ENCODE measurements around the gene OCRL. TPM values are rescaled to one million over a fixed set of nuclear protein-coding genes. Genes with fewer than 3 reads are reported as not detected.

Gene OCRL
- total and polyA plus RNA-seq, 2 donors (not counting 1 experiment from before 2014, with no cell fraction given) = 4.6 to 10.6 TPM

- Histone ChIP-seq H3K9me3 (ENCODE audit: control extremely low read depth in 1 of 3, control insufficient read depth in 2 of 3, insufficient read depth in 1 of 3, low read length in 2 of 3) (peaks cover 0 to 5% (median 0%) of the 10 kb centered on the region in 3 donors), H3K4me3 (ENCODE audit: control extremely low read depth in 1 of 5, extremely low read depth in 1 of 5, insufficient read depth in 1 of 5, low read depth in 2 of 5, low read length in 4 of 5) (no peak overlapping the region), H3K4me1 (ENCODE audit: control insufficient read depth in 2 of 2, insufficient read depth in 2 of 2, low read length in 2 of 2) (peaks cover 0 to 5% of the 10 kb centered on the region in 2 donors), H4K20me1 (ENCODE audit: control insufficient read depth, insufficient read depth, low read length, poor library complexity, severe bottlenecking) (no peaks in the 10 kb centered on the region), H3K79me2 (ENCODE audit: control insufficient read depth, insufficient read depth, low read length) (no peaks in the 10 kb centered on the region), H3K27ac (ENCODE audit: low read length in 2 of 2) (no peak overlapping the region), H2AFZ (ENCODE audit: insufficient read depth, low read depth, low read length, poor library complexity, severe bottlenecking) (peak overlapping the region; percentile 70), H3K9ac (ENCODE audit: low read length) (no peak overlapping the region), H3K27me3 (replicated peaks in 1 of 4; ENCODE audit: control extremely low read depth in 1 of 4, control insufficient read depth in 3 of 4, insufficient read depth in 4 of 4, low read length in 3 of 4) (no peaks in the 10 kb centered on the region), H3K4me2 (replicated peaks; ENCODE audit: low read depth, low read length, poor library complexity, severe bottlenecking) (peak overlapping the region; percentile 17), H3K36me3 (replicated peaks in 1 of 2; ENCODE audit: control extremely low read depth in 1 of 2, control insufficient read depth in 1 of 2, extremely low read depth in 1 of 2, insufficient read depth in 2 of 2, low read length in 1 of 2) (no peaks in the 10 kb centered on the region)
- CTCF ChIA-PET = interaction anchor here (1.1 to 7.5 kb wide), 11 partner anchors 11 to 573 kb away, joined by 3 to 73 read pairs (median 4); no protein-coding TSS in a partner anchor
- 33% methylated on average over 1 of the region's 13 CpGs for WGBS (ENCODE audit: insufficient coverage)
- H3K4me1 Mint-ChIP-seq = peaks cover 2% of the 10 kb centered on the region
- peak; percentile 77 for DNase-seq
- no peak overlapping the region for H3K4me3 Mint-ChIP-seq
- POLR2A ChIA-PET = interaction anchor here (0.6 kb wide), 2 partner anchors 163 to 315 kb away, joined by 3 read pairs; no protein-coding TSS in a partner anchor
- peak; percentile 78 for TF ChIP-seq CTCF (IDR thresholded peaks at IDR 0.05)
- no peak for TF ChIP-seq EZH2 (IDR thresholded peaks at IDR 0.05; ENCODE audit: borderline replicate concordance, insufficient read depth, low read depth, low read length, poor library complexity, severe bottlenecking)
- H3K9me3 Mint-ChIP-seq (ENCODE audit: insufficient read depth) = no peaks in the 10 kb centered on the region
- intact Hi-C loops (cut with micrococcal nuclease) = loop anchor here (1.0 to 5.0 kb wide), 3 partner anchors 89 to 423 kb away; no protein-coding TSS in a partner anchor
- no peak overlapping the region for H3K27ac Mint-ChIP-seq
- ATAC-seq (ENCODE audit: low read depth) = peak; percentile 78
- no peaks in the 10 kb centered on the region for H3K27me3 Mint-ChIP-seq
Observed at GRCh38 chrX:129637217-129638109, 97.4 kb downstream of the OCRL start.

GRCh38 chrX:129638917-129639316 lies 98.9 kb downstream of the OCRL start:
- Mint-ChIP-seq H3K4me3 (no peak overlapping the region), H3K27me3 (no peaks in the 10 kb centered on the region), H3K27ac (no peak overlapping the region), H3K9me3 (ENCODE audit: insufficient read depth) (no peaks in the 10 kb centered on the region), H3K4me1 (peaks cover 2% of the 10 kb centered on the region)
- Histone ChIP-seq H3K27ac (ENCODE audit: low read length in 2 of 2) (no peak overlapping the region), H3K4me1 (ENCODE audit: control insufficient read depth in 2 of 2, insufficient read depth in 2 of 2, low read length in 2 of 2) (peaks cover 0 to 5% of the 10 kb centered on the region in 2 donors), H3K79me2 (ENCODE audit: control insufficient read depth, insufficient read depth, low read length) (no peaks in the 10 kb centered on the region), H3K27me3 (replicated peaks in 1 of 4; ENCODE audit: control extremely low read depth in 1 of 4, control insufficient read depth in 3 of 4, insufficient read depth in 4 of 4, low read length in 3 of 4) (no peaks in the 10 kb centered on the region), H3K4me3 (ENCODE audit: control extremely low read depth in 1 of 5, extremely low read depth in 1 of 5, insufficient read depth in 1 of 5, low read depth in 2 of 5, low read length in 4 of 5) (no peak overlapping the region), H2AFZ (ENCODE audit: insufficient read depth, low read depth, low read length, poor library complexity, severe bottlenecking) (no peak overlapping the region), H4K20me1 (ENCODE audit: control insufficient read depth, insufficient read depth, low read length, poor library complexity, severe bottlenecking) (no peaks in the 10 kb centered on the region), H3K36me3 (replicated peaks in 1 of 2; ENCODE audit: control extremely low read depth in 1 of 2, control insufficient read depth in 1 of 2, extremely low read depth in 1 of 2, insufficient read depth in 2 of 2, low read length in 1 of 2) (no peaks in the 10 kb centered on the region), H3K9ac (ENCODE audit: low read length) (no peak overlapping the region), H3K9me3 (ENCODE audit: control extremely low read depth in 1 of 3, control insufficient read depth in 2 of 3, insufficient read depth in 1 of 3, low read length in 2 of 3) (peaks cover 0 to 5% (median 0%) of the 10 kb centered on the region in 3 donors), H3K4me2 (replicated peaks; ENCODE audit: low read depth, low read length, poor library complexity, severe bottlenecking) (no peak overlapping the region)
- ChIA-PET POLR2A (no interaction called here), CTCF (interaction anchor here (0.6 to 7.5 kb wide), 6 partner anchors 30 to 285 kb away, joined by 3 to 73 read pairs (median 4); no protein-coding TSS in a partner anchor)
- ATAC-seq (ENCODE audit: low read depth) = no peak
- DNase-seq = no peak
- TF ChIP-seq CTCF (IDR thresholded peaks at IDR 0.05) (no peak), EZH2 (IDR thresholded peaks at IDR 0.05; ENCODE audit: borderline replicate concordance, insufficient read depth, low read depth, low read length, poor library complexity, severe bottlenecking) (no peak)
- intact Hi-C loops (cut with micrococcal nuclease) = loop anchor here (5.0 kb wide), 1 partner anchor 288 kb away; no protein-coding TSS in a partner anchor
- 100% methylated on average over 1 of the region's 8 CpGs for WGBS (ENCODE audit: insufficient coverage)
